PC-3 (cell line): ENCODE results near the gene TAS2R31. TPM values are rescaled to one million over a fixed set of nuclear protein-coding genes. Genes with fewer than 3 reads are reported as not detected.
"Not testable (repeated sequence)": the region's sequence is repeated elsewhere in the genome, so short reads cannot be mapped to it uniquely, and the experiment has no call there.

Source experiments
- ATAC-seq: fragments of 200-7000 bp; cut with Tn5 transposase; 2 replicates; pipeline ENCODE4 v1.9.1; 2020; ENCODE audit warnings: mild to moderate bottlenecking, moderate library complexity
- BruUV-seq: library from RNA; stranded (reverse); fragments of 400-500 nt; replicated peaks from 2 replicates; lab custom pipeline; 2021; lab: Mats Ljungman, UMichigan
- CTCF ChIA-PET: fragments of 300-600 bp; sonication (Branson Sonifier 250); formaldehyde crosslinking; loops from one replicate; lab custom pipeline; 2022; ENCODE audit warnings: antibody characterized with exemption; lab: Charles Lee
- POLR2A ChIA-PET: fragments of 300-600 bp; sonication (Branson Sonifier 250); formaldehyde crosslinking; loops from one replicate; lab custom pipeline; 2022; ENCODE audit warnings: antibody characterized with exemption; ENCODE audit not compliant: unreplicated experiment; lab: Charles Lee
- DNase-seq: peaks from one replicate; pipeline ENCODE4 v3.0.0-alpha.2; 2015
- H2AFZ ChIP-seq: fragments of 300-600 bp; sonication (generic); 2 replicates; pipeline ENCODE4 v1.6.0; 2016; ENCODE audit warnings: antibody characterized with exemption, low read length
- H3F3A ChIP-seq: fragments of 300-600 bp; sonication (generic); one replicate; pipeline ENCODE4 v1.6.0; 2017; ENCODE audit warnings: antibody characterized with exemption, low read length, control low read depth, mild to moderate bottlenecking; ENCODE audit not compliant: unreplicated experiment
- H3K27ac ChIP-seq: fragments of 300-600 bp; sonication (generic); 2 replicates; pipeline ENCODE4 v1.5.1; 2016; ENCODE audit warnings: mild to moderate bottlenecking, low read length
- H3K27me3 ChIP-seq: fragments of 300-600 bp; sonication (generic); 2 replicates; pipeline ENCODE4 v1.6.1; 2016; ENCODE audit warnings: low read length, mixed read lengths
- H3K36me3 ChIP-seq: fragments of 300-600 bp; sonication (generic); 2 replicates; pipeline ENCODE4 v1.6.1; 2016; ENCODE audit warnings: low read depth, mixed run types, low read length, mixed read lengths
- H3K4me1 ChIP-seq: fragments of 300-600 bp; sonication (generic); 2 replicates; pipeline ENCODE4 v1.5.1; 2016; ENCODE audit warnings: low read length; ENCODE audit not compliant: insufficient read depth
- H3K4me2 ChIP-seq: fragments of 300-600 bp; sonication (generic); 2 replicates; pipeline ENCODE4 v1.6.0; 2016; ENCODE audit warnings: low read length
- H3K4me3 ChIP-seq: fragments of 300-600 bp; sonication (generic); 2 replicates; pipeline ENCODE4 v1.5.1; 2016; ENCODE audit warnings: mild to moderate bottlenecking, low read length, mixed read lengths
- H3K79me2 ChIP-seq: fragments of 300-600 bp; sonication (generic); 2 replicates; pipeline ENCODE4 v1.6.1; 2017; ENCODE audit warnings: low read length, mixed read lengths
- H3K9ac ChIP-seq: fragments of 300-600 bp; sonication (generic); 2 replicates; pipeline ENCODE4 v1.6.0; 2016; ENCODE audit warnings: mild to moderate bottlenecking, low read length
- H3K9me2 ChIP-seq: fragments of 300-600 bp; sonication (generic); replicated peaks from 2 replicates; pipeline ENCODE4 v1.6.1; 2016; ENCODE audit warnings: mixed run types, low read length, mixed read lengths
- H3K9me3 ChIP-seq: fragments of 300-600 bp; sonication (generic); 2 replicates; pipeline ENCODE4 v1.6.1; 2016; ENCODE audit warnings: low read length, mixed read lengths
- H4K20me1 ChIP-seq: fragments of 300-600 bp; sonication (generic); 2 replicates; pipeline ENCODE4 v1.6.1; 2016; ENCODE audit warnings: low read length, mixed read lengths
- CTCF ChIP-seq: fragments of 300-600 bp; sonication (generic); conservative IDR thresholded peaks from 2 replicates; pipeline ENCODE4 v1.5.1; 2017; ENCODE audit warnings: antibody characterized with exemption, low read depth, mild to moderate bottlenecking, low read length
- EZH2 ChIP-seq: fragments of 300-600 bp; sonication (generic); IDR thresholded peaks from one replicate; pipeline ENCODE4 v1.6.1; 2017; ENCODE audit warnings: antibody characterized with exemption, mild to moderate bottlenecking, low read length; ENCODE audit not compliant: unreplicated experiment
- EZH2phosphoT487 ChIP-seq: fragments of 300-600 bp; sonication (generic); IDR thresholded peaks from 2 replicates; pipeline ENCODE4 v1.6.1; 2018; ENCODE audit warnings: mild to moderate bottlenecking, antibody characterized with exemption, low read length, borderline replicate concordance
- intact Hi-C: fragments of 100-400 bp; cut with micrococcal nuclease; formaldehyde crosslinking; loops from 2 replicates; pipeline ENCODE4 v1.9.0; 2023
- total RNA-seq: library from RNA; depleted of rRNA; stranded (reverse); fragments of >200 nt; gene quantifications from 2 replicates; pipeline ENCODE4 v1.2.3, GENCODE V29; 2014

The TAS2R31 gene
- total RNA-seq, 1 experiment from 2014 or later = 0.55 TPM

- Histone ChIP-seq H3K4me1 (no peaks in the 10 kb centered on the region), H3K79me2 (no peaks in the 10 kb centered on the region), H3K4me3 (no peak overlapping the region), H3F3A (no peaks in the 10 kb centered on the region), H3K9me2 (no peaks in the 10 kb centered on the region), H3K36me3 (no peaks in the 10 kb centered on the region), H2AFZ (no peak overlapping the region), H3K9me3 (no peaks in the 10 kb centered on the region), H3K27me3 (no peaks in the 10 kb centered on the region), H4K20me1 (no peaks in the 10 kb centered on the region), H3K27ac (no peak overlapping the region), H3K9ac (no peak overlapping the region), H3K4me2 (no peak overlapping the region)
- no TSS peak for BruUV-seq
- intact Hi-C loops = no loop called here
- no peak for DNase-seq
- CTCF ChIA-PET = no interaction called here
- POLR2A ChIA-PET = no interaction called here
- TF ChIP-seq EZH2 = no peak
- TF ChIP-seq CTCF = no peak
- no peak for TF ChIP-seq EZH2phosphoT487
- ATAC-seq = no peak
These were observed 27.8 kb upstream of the TAS2R31 start for GRCh38 chr12:11059041-11059440.

DNA sequence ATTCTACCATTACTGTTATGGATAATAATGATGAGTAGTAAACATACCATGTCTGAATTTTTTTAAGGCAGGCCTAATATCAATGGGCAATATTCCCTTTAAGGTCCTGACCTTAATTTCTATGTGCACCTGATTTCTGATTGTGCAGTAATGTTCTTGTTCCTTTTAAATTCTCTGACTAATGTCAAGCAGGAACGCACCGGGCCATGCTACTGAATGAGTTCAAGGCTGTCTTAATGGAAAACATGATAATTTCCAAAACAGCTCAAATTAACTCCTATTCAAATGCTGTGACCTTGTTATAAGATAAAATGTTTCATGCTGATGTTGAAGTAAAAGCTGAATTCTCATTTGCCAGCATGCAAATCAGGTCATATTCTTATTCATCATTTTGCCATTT lies 24.1 kb upstream of the TAS2R31 start:
- intact Hi-C loops = no loop called here
- no peaks in the 10 kb centered on the region for H3K79me2 ChIP-seq
- H3K4me3 ChIP-seq = no peak overlapping the region
- H3K9ac ChIP-seq = no peak overlapping the region
- no peaks in the 10 kb centered on the region for H3K27me3 ChIP-seq
- no peak overlapping the region for H3K27ac ChIP-seq
- CTCF ChIA-PET = no interaction called here
- DNase-seq (no peak), ATAC-seq (no peak)
- no peaks in the 10 kb centered on the region for H3K9me2 ChIP-seq
- H3K4me1 ChIP-seq = no peaks in the 10 kb centered on the region
- no peak overlapping the region for H3K4me2 ChIP-seq
- no peak overlapping the region for H2AFZ ChIP-seq
- POLR2A ChIA-PET = no interaction called here
- TF ChIP-seq CTCF = no peak
- H3F3A ChIP-seq = no peaks in the 10 kb centered on the region
- peaks cover 5% of the 10 kb centered on the region; the same call in 1 of the 2 replicates for H3K36me3 ChIP-seq
- H4K20me1 ChIP-seq = no peaks in the 10 kb centered on the region
- no TSS peak for BruUV-seq
- no peaks in the 10 kb centered on the region for H3K9me3 ChIP-seq

DNA sequence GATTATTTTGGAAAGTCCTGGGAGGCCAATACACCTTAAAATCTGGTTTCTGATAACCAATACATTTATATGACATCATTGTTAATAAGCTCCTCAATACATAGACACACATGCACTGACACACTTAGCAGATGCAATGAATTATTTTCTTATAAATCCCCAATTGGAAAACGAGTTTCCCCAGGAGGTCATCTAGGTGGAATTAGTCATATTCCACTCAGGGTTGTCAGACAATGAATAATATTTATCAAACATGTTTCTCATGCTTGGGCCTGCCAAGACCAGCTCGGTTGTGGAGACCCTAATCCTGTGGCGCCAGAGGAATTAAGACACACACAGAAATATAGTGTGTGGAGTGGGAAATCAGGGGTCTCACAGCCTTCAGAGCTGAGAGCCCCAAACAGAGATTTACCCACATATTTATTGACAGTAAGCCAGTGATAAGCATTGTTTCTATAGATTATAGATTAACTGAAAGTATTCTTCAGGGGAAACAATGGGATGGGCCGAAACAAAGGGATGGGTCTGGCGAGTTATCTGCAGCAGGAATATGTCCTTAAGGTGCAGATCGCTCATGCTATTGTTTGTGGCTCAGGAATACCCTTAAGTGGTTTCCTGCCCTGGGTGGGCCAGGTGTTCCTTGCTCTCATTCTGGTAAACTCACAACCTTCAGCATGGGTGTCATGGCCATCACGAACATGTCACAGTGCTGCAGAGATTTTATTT lies 18.8 kb upstream of the TAS2R31 start:
- H3K4me3 ChIP-seq, H3K9me2 ChIP-seq, ATAC-seq, DNase-seq, H3K4me2 ChIP-seq, intact Hi-C loops, H3K4me1 ChIP-seq, H3K27me3 ChIP-seq, H2AFZ ChIP-seq, H4K20me1 ChIP-seq, H3K9me3 ChIP-seq, H3F3A ChIP-seq, H3K79me2 ChIP-seq, H3K9ac ChIP-seq, CTCF ChIA-PET, H3K36me3 ChIP-seq, POLR2A ChIA-PET, H3K27ac ChIP-seq, BruUV-seq: not testable (repeated sequence)

GRCh38 chr12:11041366-11041765 lies 10.2 kb upstream of the TAS2R31 start:
- CTCF ChIA-PET = not testable (repeated sequence)

More at GRCh38 chr12:11041366-11041765, 10.2 kb upstream of the TAS2R31 start:
- DNase-seq, H3K4me3 ChIP-seq, H3K9me2 ChIP-seq, H2AFZ ChIP-seq, H3K27me3 ChIP-seq, H3K4me1 ChIP-seq, H3F3A ChIP-seq, H3K9me3 ChIP-seq, H3K4me2 ChIP-seq, ATAC-seq, H4K20me1 ChIP-seq, POLR2A ChIA-PET, H3K27ac ChIP-seq, BruUV-seq, intact Hi-C loops, H3K79me2 ChIP-seq, H3K9ac ChIP-seq, H3K36me3 ChIP-seq: not testable (repeated sequence)
